GM06990 (cell line): Measurements from ENCODE around the gene TOMM6.

ENCODE experiments used
- DNase-seq: peaks from one replicate; pipeline ENCODE4 v3.0.0-alpha.2; 2011; ENCODE audit not compliant: insufficient read length; ENCODE audit errors: extremely low read depth
- H3K27me3 ChIP-seq: replicated peaks from 2 replicates; pipeline ENCODE4 v1.6.0; 2011; ENCODE audit warnings: low read length; ENCODE audit not compliant: control insufficient read depth, insufficient read depth
- H3K36me3 ChIP-seq: 2 replicates; pipeline ENCODE4 v1.5.1; 2011; ENCODE audit warnings: low read length; ENCODE audit not compliant: control insufficient read depth, insufficient read depth
- H3K4me3 ChIP-seq: replicated peaks from 2 replicates; pipeline ENCODE4 v1.5.1; 2011; ENCODE audit warnings: low read depth, mild to moderate bottlenecking, control low read depth, low read length
- CTCF ChIP-seq: IDR thresholded peaks from 2 replicates; pipeline ENCODE4 v1.5.1; 2011; ENCODE audit warnings: low read length, control low read depth, mild to moderate bottlenecking, inconsistent platforms; ENCODE audit not compliant: insufficient read depth, poor library complexity, severe bottlenecking

The TOMM6 gene

DNA sequence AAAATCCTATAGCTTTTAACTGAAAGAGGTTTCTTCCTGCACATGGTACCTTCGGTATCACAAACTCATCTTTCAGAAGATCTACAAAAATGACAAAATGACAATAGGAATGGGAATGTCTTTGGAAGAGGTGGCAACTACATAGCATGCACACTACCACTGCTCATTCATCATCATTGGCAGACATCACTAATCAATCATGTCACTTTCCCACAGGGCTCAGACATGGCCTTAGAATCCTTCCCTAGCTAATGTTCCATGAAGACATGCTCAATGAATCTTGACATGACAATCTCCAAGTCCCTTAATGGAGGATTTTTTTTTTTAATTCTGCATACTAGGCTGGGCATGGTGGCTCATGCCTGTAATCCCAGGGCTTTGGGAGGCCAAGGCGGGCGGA lies 37.1 kb upstream of the TOMM6 start:
- Histone ChIP-seq H3K4me3 (no peak overlapping the region), H3K36me3 (no peaks in the 10 kb centered on the region), H3K27me3 (no peaks in the 10 kb centered on the region; the same call in 1 of the 2 replicates)
- DNase-seq = no peak
- TF ChIP-seq CTCF = no peak

- H3K4me3 ChIP-seq = no peak overlapping the region
- no peak for TF ChIP-seq CTCF
- no peak for DNase-seq
- no peaks in the 10 kb centered on the region for H3K36me3 ChIP-seq
- H3K27me3 ChIP-seq = no peaks in the 10 kb centered on the region; the same call in none of the 2 replicates
Measured at GRCh38 chr6:41755895-41756294, 31.6 kb upstream of the TOMM6 start.

DNA sequence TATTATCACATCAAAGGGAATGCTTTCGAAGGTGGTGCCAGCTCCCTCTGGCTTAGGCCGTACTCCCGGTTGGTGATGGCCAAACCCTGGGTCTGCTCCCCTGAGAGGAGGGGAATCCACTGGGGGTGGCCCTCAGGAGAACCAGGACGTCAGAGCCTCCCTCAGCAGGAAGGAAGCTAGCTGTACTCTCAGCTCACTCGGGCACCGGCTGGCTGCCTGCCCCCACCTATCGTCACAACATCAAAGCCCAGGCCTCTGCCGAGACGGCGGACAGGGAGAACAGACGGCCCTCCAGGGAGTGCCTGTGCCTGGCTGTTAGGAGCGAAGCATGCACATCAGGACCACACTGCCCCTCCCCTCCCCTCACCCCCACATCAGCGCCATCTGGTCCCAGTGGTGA lies 31.1 kb upstream of the TOMM6 start:
- H3K27me3 ChIP-seq = no peaks in the 10 kb centered on the region; the same call in none of the 2 replicates
- H3K4me3 ChIP-seq = no peak overlapping the region
- no peak for TF ChIP-seq CTCF
- H3K36me3 ChIP-seq = no peaks in the 10 kb centered on the region
- DNase-seq = no peak

- Histone ChIP-seq H3K36me3 (no peaks in the 10 kb centered on the region), H3K27me3 (no peaks in the 10 kb centered on the region; the same call in none of the 2 replicates), H3K4me3 (no peak overlapping the region)
- no peak for DNase-seq
- TF ChIP-seq CTCF = no peak
Measured at GRCh38 chr6:41757271-41757670, 30.2 kb upstream of the TOMM6 start.

DNA sequence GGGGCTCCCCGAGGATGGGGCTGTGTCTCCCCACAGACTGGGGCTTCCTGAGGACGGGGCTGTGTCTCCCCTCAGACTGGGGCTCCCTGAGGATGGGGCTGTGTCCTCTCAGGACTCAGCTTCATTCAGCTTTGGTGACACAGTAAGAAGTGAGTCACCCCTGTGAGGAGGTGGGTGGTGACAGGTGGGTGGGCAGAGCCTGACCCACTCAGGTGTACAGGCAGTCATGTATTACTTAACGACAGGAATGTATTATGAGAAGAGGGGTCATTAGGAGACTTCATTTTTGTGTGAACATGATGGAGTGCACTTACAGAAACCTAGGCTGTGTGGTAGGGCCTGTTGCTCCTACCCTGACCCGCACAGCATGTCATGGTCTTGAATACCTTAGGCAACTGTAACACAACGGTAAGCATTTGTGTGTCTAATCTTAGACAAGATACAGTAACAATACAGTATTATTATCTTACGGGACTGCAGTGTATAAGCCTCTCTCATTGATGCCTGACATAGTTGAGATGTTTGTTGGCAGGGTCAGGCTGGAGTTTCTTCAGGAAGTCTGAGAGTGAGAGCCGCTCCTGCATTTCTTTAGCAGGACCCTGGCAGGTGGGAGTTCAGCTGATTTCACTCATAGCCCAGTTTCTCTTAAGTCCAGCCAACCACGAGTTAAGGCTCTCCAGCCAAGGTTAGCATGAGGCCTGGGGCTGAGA lies 29.4 kb upstream of the TOMM6 start:
- no peaks in the 10 kb centered on the region; the same call in none of the 2 replicates for H3K27me3 ChIP-seq
- H3K36me3 ChIP-seq = no peaks in the 10 kb centered on the region
- TF ChIP-seq CTCF = no peak
- H3K4me3 ChIP-seq = no peak overlapping the region
- no peak for DNase-seq

- Histone ChIP-seq H3K4me3 (no peak overlapping the region), H3K27me3 (no peaks in the 10 kb centered on the region; the same call in none of the 2 replicates), H3K36me3 (no peaks in the 10 kb centered on the region)
- TF ChIP-seq CTCF = no peak
- no peak for DNase-seq
Measured at GRCh38 chr6:41758641-41759035, 28.9 kb upstream of the TOMM6 start.
